ENCODE results near the gene CRYBB1.

DNA sequence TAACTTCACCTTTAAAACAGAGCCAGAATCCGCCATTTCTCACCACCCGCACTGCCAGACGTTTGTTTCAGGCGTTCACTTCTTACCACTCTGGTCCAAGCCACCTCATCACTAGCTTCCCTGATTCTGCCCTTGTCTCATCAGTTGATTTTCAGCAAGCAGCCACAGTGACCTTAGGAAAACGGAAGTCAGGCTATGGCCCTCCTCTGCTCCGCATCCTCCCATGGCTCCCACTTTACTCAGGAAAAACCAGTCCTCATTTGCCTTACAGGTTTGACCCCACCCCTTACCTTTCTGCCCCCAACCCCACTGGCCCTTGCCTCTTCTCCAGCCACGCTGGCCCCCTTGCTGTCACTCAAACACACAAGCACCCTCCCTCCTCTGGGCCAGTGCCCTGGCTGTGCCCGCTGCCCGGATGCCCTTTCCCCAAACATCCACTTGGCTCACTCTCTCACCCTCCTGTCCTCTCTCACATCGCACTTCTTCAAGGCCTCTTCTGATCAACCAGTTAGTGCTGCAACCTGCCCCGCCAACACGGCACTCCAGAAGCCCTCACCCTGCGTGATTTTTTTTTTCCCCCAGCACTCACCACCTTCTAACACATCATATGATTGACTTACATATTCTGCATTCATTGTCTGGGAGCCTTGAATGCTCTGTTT, 46.8 kb downstream of the CRYBB1 start:
- TF ChIP-seq, protein P1, sequence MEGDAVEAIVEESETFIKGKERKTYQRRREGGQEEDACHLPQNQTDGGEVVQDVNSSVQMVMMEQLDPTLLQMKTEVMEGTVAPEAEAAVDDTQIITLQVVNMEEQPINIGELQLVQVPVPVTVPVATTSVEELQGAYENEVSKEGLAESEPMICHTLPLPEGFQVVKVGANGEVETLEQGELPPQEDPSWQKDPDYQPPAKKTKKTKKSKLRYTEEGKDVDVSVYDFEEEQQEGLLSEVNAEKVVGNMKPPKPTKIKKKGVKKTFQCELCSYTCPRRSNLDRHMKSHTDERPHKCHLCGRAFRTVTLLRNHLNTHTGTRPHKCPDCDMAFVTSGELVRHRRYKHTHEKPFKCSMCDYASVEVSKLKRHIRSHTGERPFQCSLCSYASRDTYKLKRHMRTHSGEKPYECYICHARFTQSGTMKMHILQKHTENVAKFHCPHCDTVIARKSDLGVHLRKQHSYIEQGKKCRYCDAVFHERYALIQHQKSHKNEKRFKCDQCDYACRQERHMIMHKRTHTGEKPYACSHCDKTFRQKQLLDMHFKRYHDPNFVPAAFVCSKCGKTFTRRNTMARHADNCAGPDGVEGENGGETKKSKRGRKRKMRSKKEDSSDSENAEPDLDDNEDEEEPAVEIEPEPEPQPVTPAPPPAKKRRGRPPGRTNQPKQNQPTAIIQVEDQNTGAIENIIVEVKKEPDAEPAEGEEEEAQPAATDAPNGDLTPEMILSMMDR (IDR thresholded peaks at IDR 0.05; ENCODE audit: extremely low read depth in 1 of 2, insufficient read depth in 1 of 2, low read depth in 1 of 2, low read length in 2 of 2): no peak
- TF ChIP-seq MYC (IDR thresholded peaks at IDR 0.05; ENCODE audit: low read depth, low read length): no peak
- TF ChIP-seq, protein P2, sequence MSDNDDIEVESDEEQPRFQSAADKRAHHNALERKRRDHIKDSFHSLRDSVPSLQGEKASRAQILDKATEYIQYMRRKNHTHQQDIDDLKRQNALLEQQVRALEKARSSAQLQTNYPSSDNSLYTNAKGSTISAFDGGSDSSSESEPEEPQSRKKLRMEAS (IDR thresholded peaks at IDR 0.05; ENCODE audit: insufficient read depth, insufficient read length): no peak
- TF ChIP-seq EZH2 (IDR thresholded peaks at IDR 0.05; ENCODE audit: borderline replicate concordance, low read depth, low read length, severe bottlenecking): no peak
- no peak for TF ChIP-seq POLR2A (IDR thresholded peaks at IDR 0.05; ENCODE audit: low read depth, low read length)
- no peak for TF ChIP-seq POLR2AphosphoS5 (IDR thresholded peaks at IDR 0.05; ENCODE audit: insufficient read depth, low read depth, low read length)

All from endothelial cell of umbilical vein (primary cell).